ENCODE data around the gene CBLN3. TPM values are rescaled to one million over a fixed set of nuclear protein-coding genes. Genes with fewer than 3 reads are reported as not detected.
"Not testable (repeated sequence)": the region's sequence is repeated elsewhere in the genome, so short reads cannot be mapped to it uniquely, and the experiment has no call there.

The CBLN3 gene
- 1 to 10 TPM in 3 of 5 donors, not detected in 2; 2.0 to 4.2 (median 3.8) TPM for total RNA-seq
- polyA plus RNA-seq, result 1 to 10 TPM in 2 of 3 donors, under 1 TPM in 1; 0.81 to 2.1 (median 1.4) TPM
- long read RNA-seq, donor 1, partial matches to known transcripts, result 0 of 2 reads
- long read RNA-seq, donor 1, other reads (novel, unspliced or antisense), result 0 of 2 reads
- long read RNA-seq, donor 2, partial matches to known transcripts, result 15 of 15 reads
- long read RNA-seq, donor 2, other reads (novel, unspliced or antisense), result 0 of 15 reads
- long read RNA-seq, donor 3, partial matches to known transcripts, result 0 of 3 reads
- long read RNA-seq, donor 3, other reads (novel, unspliced or antisense), result 0 of 3 reads
- long read RNA-seq, donor 4, result 0 reads
- long read RNA-seq, donor 5, result 0 reads
- long read RNA-seq, donor 6, partial matches to known transcripts, result 0 of 2 reads
- long read RNA-seq, donor 6, other reads (novel, unspliced or antisense), result 0 of 2 reads
- long read RNA-seq, donor 7, partial matches to known transcripts, result 17 of 17 reads
- long read RNA-seq, donor 7, other reads (novel, unspliced or antisense), result 0 of 17 reads
- long read RNA-seq, donor 8, partial matches to known transcripts, result 0 of 1 reads
- long read RNA-seq, donor 8, other reads (novel, unspliced or antisense), result 0 of 1 reads
- long read RNA-seq, donor 9, result 0 reads
- long read RNA-seq, donor 10, result 0 reads

DNA sequence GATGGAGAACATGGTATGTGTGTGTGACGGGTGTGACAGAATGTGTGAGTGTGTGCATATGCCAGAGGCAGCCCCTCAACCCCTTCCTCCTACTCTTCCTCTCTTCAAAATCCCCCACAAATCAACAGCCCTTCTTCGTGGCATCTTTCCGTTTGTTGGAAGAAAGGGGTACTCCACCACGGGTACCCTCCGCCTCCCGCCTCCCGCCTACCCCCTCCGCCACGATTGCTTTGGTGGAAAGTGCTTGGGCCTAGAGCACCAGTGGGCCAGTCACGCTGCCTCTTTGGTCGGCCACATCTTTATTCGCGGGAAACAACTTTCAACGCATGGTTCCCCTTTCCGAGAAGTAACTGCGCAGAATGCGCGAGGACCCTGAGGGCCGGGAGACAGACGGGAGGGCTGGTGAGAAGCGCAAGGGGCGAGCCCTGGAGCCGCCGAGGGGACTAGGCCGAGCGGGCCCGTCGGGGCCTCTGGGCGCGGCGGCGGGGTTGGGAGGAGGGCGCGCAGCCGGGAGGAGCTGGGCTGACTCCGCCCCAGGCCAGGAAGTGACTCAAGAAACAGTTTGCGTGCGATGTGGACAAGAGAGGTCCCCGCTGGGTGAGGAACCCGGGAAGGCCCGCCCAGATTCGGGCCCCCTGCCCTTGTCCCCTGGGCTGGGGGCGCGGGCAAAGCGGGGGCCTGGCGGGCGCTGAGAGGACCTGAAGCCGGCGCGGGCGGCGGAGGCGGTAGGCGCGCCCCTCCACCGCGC is at the start of gene CBLN3, which contains the start of gene KHNYN:
TSS of gene CBLN3 (minus strand) at position 274 of the 748 bp plus-strand sequence. CDS start 614 bp downstream, outside the sequence.
TSS of gene KHNYN (plus strand) at position 560 of the 748 bp plus-strand sequence. CDS start 777 bp downstream, outside the sequence.
- intact Hi-C loops (cut with DNase I; ENCODE audit: low total_unique reads), result loop anchor here (5.0 kb wide), 1 partner anchor 97 kb away; no protein-coding TSS in a partner anchor
- Histone ChIP-seq H3K27ac (peak within 1 kb of the TSS; percentile 97 to 99 (median 98)), H3K4me3 (peak within 1 kb of the TSS; percentile 69 to 81 (median 76)), H3K9me3 (no peaks in the 10 kb centered on the region), H3K36me3 (peaks cover 23 to 34% (median 30%) of the 10 kb centered on the region in 4 donors), H3K4me1 (peaks cover 63 to 88% (median 74%) of the 10 kb centered on the region in 4 donors), H3K27me3 (no peaks in the 10 kb centered on the region)
- WGBS, 5 donors, result 3 to 4% (median 3%) methylated on average over 37 to 57 of the region's 57 CpGs
- peak; percentile 92 to 97 for DNase-seq
- TF ChIP-seq CTCF (IDR thresholded peaks at IDR 0.05) (no peak), POLR2A (IDR thresholded peaks at IDR 0.05) (peak in 2 of 4 donors; percentile 75 to 83), EP300 (IDR thresholded peaks at IDR 0.05) (peak; percentile 3), POLR2AphosphoS5 (IDR thresholded peaks at IDR 0.05) (peak; percentile 83 to 97 (median 94))

- H3K9me3 ChIP-seq, result no peaks in the 10 kb centered on the region
- H3K27ac ChIP-seq, result no peak overlapping the region
- H3K4me1 ChIP-seq, result no peaks in the 10 kb centered on the region
- DNase-seq, result no peak
- WGBS, 5 donors, result 80 to 87% (median 84%) methylated on average over 4 of the region's 4 CpGs
- no peaks in the 10 kb centered on the region for H3K27me3 ChIP-seq
- intact Hi-C loops (cut with DNase I; ENCODE audit: low total_unique reads), result no loop called here
- H3K4me3 ChIP-seq, result no peak overlapping the region
- no peaks in the 10 kb centered on the region for H3K36me3 ChIP-seq
- TF ChIP-seq EP300 (IDR thresholded peaks at IDR 0.05) (no peak), CTCF (IDR thresholded peaks at IDR 0.05) (no peak), POLR2A (IDR thresholded peaks at IDR 0.05) (no peak), POLR2AphosphoS5 (IDR thresholded peaks at IDR 0.05) (no peak)
These were observed 45.8 kb upstream of the CBLN3 start for GRCh38 chr14:24475261-24475660.

GRCh38 chr14:24473211-24473610 is 43.7 kb upstream of the CBLN3 start:
- 56 to 98% (median 71%) methylated on average over 10 to 12 of the region's 12 CpGs for WGBS, 5 donors
- no peak for TF ChIP-seq POLR2A (IDR thresholded peaks at IDR 0.05)
- no peak for TF ChIP-seq POLR2AphosphoS5 (IDR thresholded peaks at IDR 0.05)
- DNase-seq, result no peak

DNA sequence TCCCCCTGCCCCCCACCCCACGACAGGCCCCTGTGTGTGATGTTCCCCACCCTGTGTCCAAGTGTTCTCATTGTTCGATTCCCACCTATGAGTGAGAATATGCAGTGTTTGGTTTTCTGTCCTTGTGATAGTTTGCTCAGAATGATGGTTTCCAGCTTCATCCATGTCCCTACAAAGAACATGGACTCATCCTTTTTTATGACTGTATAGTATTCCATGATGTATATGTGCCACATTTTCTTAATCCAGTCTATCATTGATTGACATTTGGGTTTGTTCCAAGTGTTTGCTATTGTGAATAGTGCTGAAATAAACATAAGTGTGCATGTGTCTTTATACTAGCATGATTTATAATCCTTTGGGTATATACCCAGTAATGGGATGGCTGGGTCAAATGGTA is 41.0 kb upstream of the CBLN3 start:
- intact Hi-C loops (cut with DNase I; ENCODE audit: low total_unique reads); DNase-seq: not testable (repeated sequence)
- 86 to 97% (median 93%) methylated on average over 2 of the region's 2 CpGs for WGBS, 5 donors

More at GRCh38 chr14:24473211-24473610, 43.7 kb upstream of the CBLN3 start:
- no peaks in the 10 kb centered on the region for H3K27me3 ChIP-seq
- no peak overlapping the region for H3K27ac ChIP-seq
- no peaks in the 10 kb centered on the region for H3K9me3 ChIP-seq
- intact Hi-C loops (cut with DNase I; ENCODE audit: low total_unique reads), result no loop called here
- no peaks in the 10 kb centered on the region for H3K36me3 ChIP-seq
- H3K4me3 ChIP-seq, result no peak overlapping the region
- H3K4me1 ChIP-seq, result no peaks in the 10 kb centered on the region

GRCh38 chr14:24465805-24466204 is 36.3 kb upstream of the CBLN3 start:
- H3K4me3 ChIP-seq, result no peak overlapping the region
- TF ChIP-seq POLR2AphosphoS5 (IDR thresholded peaks at IDR 0.05), result no peak
- no peak for TF ChIP-seq POLR2A (IDR thresholded peaks at IDR 0.05)
- no peak for TF ChIP-seq CTCF (IDR thresholded peaks at IDR 0.05)
- no peak for TF ChIP-seq EP300 (IDR thresholded peaks at IDR 0.05)
- no peaks in the 10 kb centered on the region for H3K9me3 ChIP-seq
- H3K27ac ChIP-seq, result no peak overlapping the region
- H3K27me3 ChIP-seq, result no peaks in the 10 kb centered on the region
- DNase-seq, result no peak
- intact Hi-C loops (cut with DNase I; ENCODE audit: low total_unique reads), result no loop called here
- no peaks in the 10 kb centered on the region for H3K36me3 ChIP-seq
- 89 to 94% (median 90%) methylated on average over 3 of the region's 3 CpGs for WGBS, 5 donors
- no peaks in the 10 kb centered on the region for H3K4me1 ChIP-seq

More for the DNA sequence above, 41.0 kb upstream of the CBLN3 start:
- not testable (repeated sequence) for H3K4me3 ChIP-seq, H3K4me1 ChIP-seq, H3K27ac ChIP-seq, H3K27me3 ChIP-seq, H3K9me3 ChIP-seq, H3K36me3 ChIP-seq

All from stomach (tissue), 19 donors.